GM19468 (cell line): ENCODE data around the gene WNT9A.

ENCODE experiments used
- ATAC-seq: cut with Tn5 transposase; IDR thresholded peaks from one replicate; pipeline ENCODE4 v1.9.1; 2021; ENCODE audit warnings: mild to moderate bottlenecking, moderate library complexity, moderate number of reproducible peaks; ENCODE audit not compliant: unreplicated experiment; ENCODE audit errors: extremely low read depth

Gene WNT9A

GRCh38 chr1:227926216-227926791 lies 21.4 kb downstream of the WNT9A start:
- no peak for ATAC-seq

GRCh38 chr1:227925582-227926198 lies 22.0 kb downstream of the WNT9A start:
- no peak for ATAC-seq

GRCh38 chr1:227924833-227925574 lies 22.7 kb downstream of the WNT9A start:
- no peak for ATAC-seq

- ATAC-seq, result no peak
Measured at GRCh38 chr1:227924168-227924832, 23.4 kb downstream of the WNT9A start.

GRCh38 chr1:227923353-227924167 lies 24.2 kb downstream of the WNT9A start:
- no peak for ATAC-seq

GRCh38 chr1:227922501-227923352 lies 25.0 kb downstream of the WNT9A start:
- no peak for ATAC-seq

- no peak for ATAC-seq
Measured at GRCh38 chr1:227921461-227922185, 26.1 kb downstream of the WNT9A start.

- no peak for ATAC-seq
Measured at GRCh38 chr1:227920896-227921295, 26.8 kb downstream of the WNT9A start.

GRCh38 chr1:227920426-227920825 lies 27.3 kb downstream of the WNT9A start:
- no peak for ATAC-seq

- no peak for ATAC-seq
Measured at GRCh38 chr1:227919906-227920305, 27.8 kb downstream of the WNT9A start.

GRCh38 chr1:227918736-227919135 lies 29.0 kb downstream of the WNT9A start:
- no peak for ATAC-seq

GRCh38 chr1:227918083-227918700 lies 29.5 kb downstream of the WNT9A start:
- ATAC-seq, result no peak

- ATAC-seq, result no peak
Measured at GRCh38 chr1:227917081-227917950, 30.4 kb downstream of the WNT9A start.

- no peak for ATAC-seq
Measured at GRCh38 chr1:227916655-227917054, 31.1 kb downstream of the WNT9A start.

- ATAC-seq, result no peak
Measured at GRCh38 chr1:227915564-227916553, 31.9 kb downstream of the WNT9A start.
